GM21447 (cell line): ENCODE measurements around the gene TTC7B.

Experiments
- ATAC-seq: cut with Tn5 transposase; IDR thresholded peaks from one replicate; pipeline ENCODE4 v1.9.1; 2021; ENCODE audit not compliant: unreplicated experiment

TTC7B gene

GRCh38 chr14:90651976-90652560 lies 164.2 kb downstream of the TTC7B start:
- no peak for ATAC-seq

- no peak for ATAC-seq
Measured at GRCh38 chr14:90651271-90651804, 164.9 kb downstream of the TTC7B start.

DNA sequence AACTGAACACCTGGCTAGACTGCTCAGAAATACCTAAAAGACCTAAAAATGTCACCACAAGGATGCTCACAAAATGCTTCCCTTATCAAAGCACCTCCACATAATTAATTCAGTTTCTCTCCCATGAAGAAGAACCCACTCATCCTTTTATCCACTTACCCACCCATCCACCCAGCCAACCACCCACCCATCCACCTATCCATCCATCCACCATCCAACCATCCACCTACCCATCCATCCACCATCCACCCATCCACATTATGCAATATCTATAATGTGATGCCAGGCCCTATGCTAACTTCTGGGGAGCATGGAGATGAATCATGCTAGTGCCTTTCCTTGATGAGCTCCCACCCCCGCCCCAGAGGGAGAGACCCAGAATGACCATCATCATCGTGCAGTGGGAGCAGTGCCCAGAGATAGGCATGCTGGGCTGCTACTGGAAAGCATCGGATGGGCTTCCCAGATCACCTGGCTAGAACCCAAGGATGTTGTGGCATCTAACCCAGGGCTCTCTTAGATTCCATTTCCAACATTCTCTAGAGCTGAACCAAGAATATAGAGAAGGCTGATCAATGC lies 166.6 kb downstream of the TTC7B start:
- ATAC-seq, result no peak

DNA sequence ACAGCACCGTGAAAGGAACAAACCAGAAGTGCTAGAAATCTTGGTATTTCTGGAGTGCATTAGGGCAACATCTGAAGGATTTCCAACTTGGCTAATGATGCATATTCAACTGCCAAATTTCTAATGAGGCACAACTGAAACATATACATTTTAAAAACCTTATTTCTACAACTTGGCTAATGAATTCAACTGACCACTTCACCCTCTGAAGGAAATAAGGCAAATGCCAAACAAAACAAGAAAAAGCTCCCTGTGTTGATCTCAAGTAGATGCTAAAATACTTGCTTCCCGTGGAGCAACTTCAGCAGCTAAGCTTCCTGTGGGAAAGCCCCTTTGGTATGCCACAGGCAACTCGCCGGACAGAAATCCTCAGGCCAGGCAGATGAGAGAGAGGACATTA lies 167.1 kb downstream of the TTC7B start:
- no peak for ATAC-seq

DNA sequence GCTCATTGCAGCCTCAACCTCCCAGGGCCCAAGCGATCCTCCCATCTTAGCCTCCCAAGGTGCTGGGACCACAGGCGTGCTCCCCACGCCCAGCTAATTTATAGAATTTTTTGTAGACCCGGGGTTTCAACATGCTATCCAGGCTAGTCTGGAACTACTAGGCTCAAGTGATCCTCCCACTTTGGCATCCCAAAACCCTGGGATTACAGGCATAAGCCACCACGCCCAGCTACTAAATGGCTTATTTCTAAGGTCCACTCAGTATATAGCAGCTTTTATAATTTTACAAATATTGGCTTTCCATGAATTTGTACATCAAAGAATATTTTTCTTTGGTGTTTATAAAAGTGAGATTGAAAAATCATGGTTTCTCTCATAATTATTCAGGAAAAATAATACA lies 167.8 kb downstream of the TTC7B start:
- ATAC-seq, result no peak

DNA sequence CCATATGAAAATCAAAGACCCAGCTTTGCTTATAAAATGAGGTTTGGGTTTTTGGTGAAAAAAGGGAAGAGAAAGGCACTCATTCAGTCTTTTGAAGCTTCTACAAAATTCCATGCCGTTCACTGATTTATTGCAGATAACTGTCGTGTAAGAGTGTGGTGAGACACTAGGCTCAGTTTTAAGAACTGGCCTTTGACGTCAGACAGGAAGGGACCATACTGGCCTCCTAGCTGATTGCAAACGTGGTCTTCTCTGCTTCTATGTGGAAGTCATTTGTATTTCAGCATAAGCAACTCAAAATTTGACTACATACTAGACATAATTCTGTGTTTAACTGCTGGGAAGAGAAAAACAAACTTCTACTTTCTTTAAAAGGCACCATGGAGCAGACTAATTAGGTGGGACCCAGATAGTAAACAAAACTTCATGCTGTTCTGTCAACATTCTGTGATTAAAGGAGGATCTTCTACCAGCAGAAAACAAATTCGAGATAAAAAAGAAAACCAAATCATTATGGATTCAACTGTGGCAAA lies 168.7 kb downstream of the TTC7B start:
- ATAC-seq, result no peak

DNA sequence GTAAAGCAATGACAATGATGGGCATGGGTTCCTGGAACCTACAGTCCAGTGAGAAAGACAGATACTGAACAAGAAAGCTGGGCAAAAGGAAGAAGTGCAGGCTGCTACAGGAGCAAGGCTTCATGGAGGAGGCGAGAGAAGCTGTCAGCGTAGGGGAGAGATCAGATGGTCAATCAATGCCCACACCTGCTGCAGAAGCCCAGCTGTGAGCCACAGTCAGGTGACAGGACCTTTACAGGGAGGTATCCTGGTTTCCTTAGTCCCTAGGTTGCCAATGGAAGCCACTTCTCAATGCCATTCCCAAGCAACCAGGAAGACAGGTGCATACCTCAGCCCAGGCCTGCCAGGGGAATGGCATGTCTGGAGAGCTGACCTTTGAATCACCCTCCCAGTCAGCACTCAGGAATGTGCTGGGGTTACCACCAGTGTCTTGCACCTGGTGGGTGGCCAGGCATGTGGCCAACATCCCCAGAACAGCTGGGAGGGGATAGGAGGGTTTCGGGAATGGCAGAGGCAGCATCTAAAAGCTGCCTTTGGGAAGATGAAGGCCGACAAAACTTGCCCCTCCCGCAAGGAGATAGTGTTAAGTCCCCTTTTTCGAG lies 170.3 kb downstream of the TTC7B start:
- ATAC-seq, result no peak

- no peak for ATAC-seq
Measured at GRCh38 chr14:90644882-90645281, 171.3 kb downstream of the TTC7B start.

DNA sequence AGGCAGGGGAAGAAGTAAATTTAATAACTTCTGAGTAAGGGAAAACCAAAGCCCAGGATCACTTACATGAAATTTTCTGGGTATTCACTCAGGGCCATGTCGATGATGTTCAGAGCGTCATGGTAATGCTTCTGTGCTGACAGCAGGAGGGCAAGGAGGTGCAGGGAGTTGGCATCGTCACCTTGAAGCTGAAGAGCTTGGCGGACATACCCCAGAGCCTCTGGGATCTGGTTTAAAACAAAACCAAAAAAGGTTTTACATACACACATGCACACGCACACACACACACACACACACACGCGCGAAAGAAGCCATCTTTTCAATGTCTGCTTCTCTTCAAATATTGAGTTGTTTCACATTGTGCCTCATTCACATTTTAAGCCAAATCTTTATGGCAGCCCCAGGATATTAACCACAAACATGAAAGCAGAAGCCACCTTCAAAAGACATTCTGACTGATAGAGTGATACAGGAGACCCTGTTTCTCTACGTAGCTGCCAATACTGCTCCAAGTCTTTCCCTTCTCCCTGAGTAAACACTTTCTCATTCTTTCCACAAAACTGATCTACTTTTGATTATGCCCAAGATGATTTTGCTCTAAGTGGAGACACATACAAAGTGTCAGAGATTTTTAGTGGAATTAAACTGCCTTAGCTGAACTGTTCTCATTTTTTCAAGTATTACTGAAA lies 172.1 kb downstream of the TTC7B start:
- ATAC-seq, result no peak

- no peak for ATAC-seq
Measured at GRCh38 chr14:90642244-90642717, 173.9 kb downstream of the TTC7B start.

DNA sequence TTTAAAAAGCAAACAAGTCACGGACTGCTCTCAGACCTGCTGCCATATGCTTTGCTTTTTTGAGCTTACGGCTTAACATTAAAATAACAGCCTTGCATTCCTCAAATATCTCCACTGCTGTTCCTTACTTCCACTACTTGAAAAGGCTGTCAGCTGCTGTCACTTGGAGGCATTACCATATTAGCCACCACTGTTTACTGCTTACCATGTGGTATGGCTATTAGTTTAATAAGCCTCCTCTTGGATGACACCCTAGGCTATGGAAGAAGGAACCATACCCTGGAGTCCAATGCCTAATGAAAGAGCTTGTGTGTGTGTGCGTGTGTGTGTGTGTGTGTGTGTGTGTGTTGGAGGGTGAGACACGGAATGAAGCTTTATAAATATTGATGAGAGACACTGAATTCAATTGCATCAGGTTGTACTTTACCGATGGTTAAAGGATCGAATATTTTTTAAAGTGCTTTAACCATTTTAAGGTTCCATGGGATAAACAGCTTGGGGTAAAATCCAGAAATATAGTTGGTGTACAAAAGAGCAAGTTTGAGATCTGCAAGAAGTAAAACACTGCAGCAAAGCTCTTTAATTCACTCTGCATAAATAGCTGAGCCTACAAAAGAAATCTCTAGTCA lies 174.5 kb downstream of the TTC7B start:
- no peak for ATAC-seq

DNA sequence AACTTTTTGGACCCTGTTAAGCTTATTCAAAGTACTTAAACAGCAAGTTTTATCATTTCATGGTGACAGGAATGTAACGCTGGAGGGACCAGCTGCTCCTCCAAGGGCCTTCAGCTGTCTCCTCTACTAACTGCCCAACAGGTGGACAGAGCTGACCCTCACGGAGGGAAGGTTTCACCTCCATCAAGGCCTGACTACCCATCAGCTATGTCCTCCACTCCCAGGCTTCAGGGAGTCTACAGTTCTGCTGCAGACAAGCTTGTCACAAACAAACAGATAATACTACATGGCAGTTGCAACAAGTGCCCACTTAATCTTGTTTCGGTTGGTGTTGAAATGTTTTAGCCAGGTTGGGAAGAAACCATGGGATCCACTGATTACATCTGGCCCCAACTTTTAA lies 175.1 kb downstream of the TTC7B start:
- no peak for ATAC-seq

DNA sequence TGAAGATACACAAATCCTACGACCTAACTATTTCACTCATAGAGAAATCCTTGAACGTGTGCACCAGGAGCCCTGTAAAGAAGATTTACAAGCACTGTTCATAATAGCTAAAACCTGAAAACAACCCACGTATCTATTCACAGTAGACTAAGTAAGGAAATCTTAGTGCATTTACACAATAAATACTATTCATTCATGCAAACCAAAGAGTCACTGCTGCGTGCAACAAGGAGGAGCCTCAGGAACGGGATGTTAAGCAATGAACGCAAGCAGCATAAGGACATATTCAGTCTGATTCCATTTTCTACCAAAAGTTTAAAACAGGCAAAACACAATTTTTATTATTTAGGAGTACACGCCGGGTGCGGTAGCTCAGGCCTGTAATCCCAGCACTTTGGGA lies 176.6 kb downstream of the TTC7B start:
- no peak for ATAC-seq

GRCh38 chr14:90632871-90633270 lies 183.4 kb downstream of the TTC7B start:
- no peak for ATAC-seq

DNA sequence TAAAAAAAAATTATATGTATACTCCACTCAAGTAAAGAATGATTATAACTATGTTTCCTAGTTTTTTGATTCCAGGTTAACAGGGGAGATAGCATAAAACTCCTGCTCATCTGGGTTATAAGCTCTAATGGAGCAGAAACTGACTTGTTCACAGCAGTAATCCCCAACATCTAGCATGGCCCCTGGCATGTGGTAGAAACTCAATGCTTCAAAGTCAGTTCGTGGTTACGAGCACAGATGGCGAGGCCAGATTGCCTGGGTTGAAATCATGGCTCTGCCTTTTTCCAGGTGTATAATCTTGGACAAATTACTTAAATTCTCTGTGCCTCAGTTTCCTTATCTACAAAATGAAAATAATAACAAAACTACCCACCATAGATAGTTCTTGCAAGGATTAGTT lies 183.8 kb downstream of the TTC7B start:
- ATAC-seq, result no peak

GRCh38 chr14:90630171-90630806 lies 185.9 kb downstream of the TTC7B start:
- no peak for ATAC-seq

- ATAC-seq, result no peak
Measured at GRCh38 chr14:90629471-90629870, 186.8 kb downstream of the TTC7B start.

- ATAC-seq, result no peak
Measured at GRCh38 chr14:90628825-90629224, 187.4 kb downstream of the TTC7B start.

DNA sequence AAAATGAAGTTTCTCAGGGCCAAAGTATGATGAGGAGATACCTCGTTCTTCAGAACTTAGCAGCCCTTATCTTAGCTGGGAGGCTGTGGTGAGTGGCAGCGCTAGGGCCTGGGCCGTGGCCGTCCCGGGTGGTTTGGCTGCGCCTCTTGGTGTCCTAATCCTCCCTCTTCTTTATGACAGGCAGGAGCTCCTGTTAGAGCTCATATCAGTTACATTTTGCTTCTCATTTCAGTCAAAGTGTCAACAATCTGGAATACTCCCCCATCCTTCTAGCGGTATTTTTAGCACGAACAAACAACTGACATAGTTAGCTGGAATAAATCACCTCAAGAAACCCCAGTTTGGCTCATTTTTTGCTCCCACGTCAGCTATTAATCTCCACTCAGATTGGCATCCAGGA lies 188.8 kb downstream of the TTC7B start:
- ATAC-seq, result no peak

GRCh38 chr14:90626550-90626949 lies 189.7 kb downstream of the TTC7B start:
- no peak for ATAC-seq

DNA sequence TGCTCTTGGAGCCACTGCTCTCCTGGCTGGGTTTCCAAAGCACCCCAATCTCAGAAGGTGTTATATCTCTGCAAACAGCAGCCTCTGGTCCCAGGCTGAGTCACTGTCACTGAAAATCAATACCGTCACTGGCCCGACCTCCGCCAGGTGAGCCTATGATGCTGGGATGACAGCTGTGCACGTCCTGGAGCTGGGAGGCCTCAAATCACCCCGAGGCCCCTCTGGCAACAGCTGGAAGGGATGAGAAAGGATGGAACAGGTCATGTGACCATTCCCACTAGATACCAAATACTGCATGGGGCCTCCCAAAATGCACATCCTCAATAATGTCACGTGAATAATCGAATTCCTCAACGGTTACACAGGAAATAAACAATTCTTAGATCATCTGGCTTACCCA lies 190.8 kb downstream of the TTC7B start:
- no peak for ATAC-seq
